ENCODE measurements around the gene RAP1GDS1.

DNA sequence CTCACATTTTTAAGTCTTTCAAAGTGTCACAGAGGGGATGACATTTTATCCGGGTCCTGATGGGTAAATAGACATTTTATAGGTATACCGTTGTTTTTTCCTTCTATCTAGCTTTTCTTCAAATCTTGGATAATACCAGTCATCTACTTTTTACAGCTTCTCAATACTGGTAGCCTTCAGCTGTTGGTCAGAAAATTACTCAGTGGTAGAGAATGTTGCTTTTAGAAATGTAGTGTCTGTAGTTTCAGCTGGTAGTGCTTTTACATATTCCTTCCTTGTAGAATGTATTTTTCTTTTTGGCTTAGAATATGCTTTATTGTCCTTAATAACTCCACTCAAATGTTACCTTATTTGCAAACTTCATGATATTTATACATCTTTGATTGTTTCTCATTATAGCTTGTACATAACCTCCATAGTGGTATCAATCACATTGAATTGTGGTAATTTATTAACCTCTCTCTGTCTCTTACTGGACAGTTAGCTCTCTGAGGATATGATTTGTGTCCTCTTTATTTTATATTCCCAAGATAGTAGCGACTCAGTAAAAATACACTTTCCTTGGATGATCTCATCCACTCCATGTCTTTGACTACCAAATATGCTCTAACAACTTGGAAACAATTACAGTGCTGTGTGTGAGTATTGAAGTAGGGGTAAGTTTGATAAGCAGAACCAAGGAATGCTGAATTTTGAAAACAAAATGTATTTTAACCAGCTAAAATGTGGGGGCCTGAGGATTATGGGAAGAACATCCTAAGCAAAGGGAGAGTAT lies 53.8 kb downstream of the RAP1GDS1 start:
- TF ChIP-seq, protein P1, sequence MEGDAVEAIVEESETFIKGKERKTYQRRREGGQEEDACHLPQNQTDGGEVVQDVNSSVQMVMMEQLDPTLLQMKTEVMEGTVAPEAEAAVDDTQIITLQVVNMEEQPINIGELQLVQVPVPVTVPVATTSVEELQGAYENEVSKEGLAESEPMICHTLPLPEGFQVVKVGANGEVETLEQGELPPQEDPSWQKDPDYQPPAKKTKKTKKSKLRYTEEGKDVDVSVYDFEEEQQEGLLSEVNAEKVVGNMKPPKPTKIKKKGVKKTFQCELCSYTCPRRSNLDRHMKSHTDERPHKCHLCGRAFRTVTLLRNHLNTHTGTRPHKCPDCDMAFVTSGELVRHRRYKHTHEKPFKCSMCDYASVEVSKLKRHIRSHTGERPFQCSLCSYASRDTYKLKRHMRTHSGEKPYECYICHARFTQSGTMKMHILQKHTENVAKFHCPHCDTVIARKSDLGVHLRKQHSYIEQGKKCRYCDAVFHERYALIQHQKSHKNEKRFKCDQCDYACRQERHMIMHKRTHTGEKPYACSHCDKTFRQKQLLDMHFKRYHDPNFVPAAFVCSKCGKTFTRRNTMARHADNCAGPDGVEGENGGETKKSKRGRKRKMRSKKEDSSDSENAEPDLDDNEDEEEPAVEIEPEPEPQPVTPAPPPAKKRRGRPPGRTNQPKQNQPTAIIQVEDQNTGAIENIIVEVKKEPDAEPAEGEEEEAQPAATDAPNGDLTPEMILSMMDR (IDR thresholded peaks at IDR 0.05): no peak
- no peak for TF ChIP-seq POLR2A (IDR thresholded peaks at IDR 0.05)
